GM21390 (cell line): Measurements from ENCODE around the gene METTL13.

Experiments
- ATAC-seq: cut with Tn5 transposase; IDR thresholded peaks from one replicate; pipeline ENCODE4 v1.9.1; 2021; ENCODE audit not compliant: unreplicated experiment

METTL13 gene

DNA sequence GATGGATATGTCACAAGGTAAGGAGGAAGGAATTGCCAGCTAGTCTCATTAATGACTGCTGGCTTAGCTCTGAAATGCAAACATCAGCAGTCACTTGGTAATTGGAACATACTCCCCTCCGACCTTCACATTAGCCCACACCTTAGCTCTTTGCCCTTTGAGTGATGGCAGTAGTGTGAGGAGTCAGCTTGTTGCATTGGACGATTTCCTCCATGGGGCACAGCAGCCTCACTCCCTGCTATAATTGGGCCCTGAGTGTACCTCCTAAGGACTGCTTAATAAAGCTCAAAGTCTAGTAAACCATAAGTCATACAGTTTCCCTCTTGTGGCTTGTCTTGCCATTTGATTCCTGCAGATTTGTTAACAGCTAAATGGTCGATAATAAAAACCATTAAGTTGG, 19.4 kb downstream of the METTL13 start:
- ATAC-seq, result no peak

DNA sequence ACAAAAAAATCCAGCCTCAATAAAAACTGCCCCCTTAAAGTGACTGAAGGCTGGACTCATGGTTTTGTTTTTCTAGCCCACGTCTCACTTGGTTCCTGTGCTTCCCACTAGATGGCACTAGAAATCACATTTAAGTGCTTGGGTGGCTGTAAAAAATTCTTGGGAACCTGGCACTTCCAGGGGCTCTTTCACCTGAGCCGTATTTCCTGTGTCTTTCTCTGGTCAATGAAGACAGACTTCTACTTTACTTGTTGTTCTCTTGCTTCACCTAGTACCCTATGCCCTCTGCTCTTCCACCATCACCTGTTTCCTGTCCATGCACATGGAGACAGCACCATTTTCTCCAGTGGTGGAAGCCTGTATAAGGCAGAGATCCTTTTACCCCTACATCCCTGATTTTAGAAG, 20.0 kb downstream of the METTL13 start:
- no peak for ATAC-seq

DNA sequence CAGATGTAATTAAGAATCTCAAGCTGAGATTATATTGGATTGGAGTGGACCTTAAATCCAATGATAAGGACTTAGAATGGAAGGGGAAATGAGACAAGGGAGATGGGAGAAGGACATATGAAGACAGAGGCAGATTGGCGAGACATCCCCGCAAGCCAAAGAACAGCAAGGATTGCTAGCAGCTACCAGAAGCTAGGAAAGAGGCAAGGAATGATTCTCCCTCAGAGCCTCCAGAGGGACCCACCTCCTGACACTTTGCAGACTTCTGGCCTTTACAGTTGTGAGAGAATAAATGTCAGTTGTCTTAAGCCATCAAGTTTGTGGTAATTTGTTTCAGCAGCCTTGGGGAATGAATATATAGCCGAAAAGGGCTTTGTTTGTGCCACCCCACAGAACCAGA, 20.7 kb downstream of the METTL13 start:
- ATAC-seq, result no peak

GRCh38 chr1:171803045-171803444, 21.6 kb downstream of the METTL13 start:
- ATAC-seq, result no peak

DNA sequence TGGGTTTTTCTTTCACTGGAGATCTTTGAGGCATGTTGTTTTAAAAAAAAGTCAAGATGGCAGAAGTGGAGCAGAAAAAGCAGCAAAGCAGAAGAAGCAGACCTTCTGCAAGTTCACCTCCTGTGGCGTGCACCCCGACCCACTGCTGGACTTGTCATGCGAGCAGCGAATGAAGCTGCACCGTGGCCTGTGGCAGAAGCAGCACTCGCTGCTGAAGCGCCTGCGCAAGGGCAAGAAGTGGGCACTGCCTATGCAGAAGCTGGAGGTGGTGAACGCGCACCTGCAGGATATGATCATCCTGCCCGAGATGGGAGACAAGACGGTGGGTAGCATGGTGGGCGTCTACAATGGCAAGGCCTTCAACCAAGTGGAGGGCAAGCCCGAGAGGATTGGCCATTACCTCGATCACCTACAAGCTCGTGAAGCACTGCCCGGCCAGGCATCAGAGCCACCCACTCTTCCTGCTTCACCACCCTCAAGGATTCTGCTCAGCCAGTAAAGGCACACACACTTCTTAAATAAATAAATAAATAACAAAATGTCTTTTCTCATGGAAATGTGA, 22.1 kb downstream of the METTL13 start:
- no peak for ATAC-seq

DNA sequence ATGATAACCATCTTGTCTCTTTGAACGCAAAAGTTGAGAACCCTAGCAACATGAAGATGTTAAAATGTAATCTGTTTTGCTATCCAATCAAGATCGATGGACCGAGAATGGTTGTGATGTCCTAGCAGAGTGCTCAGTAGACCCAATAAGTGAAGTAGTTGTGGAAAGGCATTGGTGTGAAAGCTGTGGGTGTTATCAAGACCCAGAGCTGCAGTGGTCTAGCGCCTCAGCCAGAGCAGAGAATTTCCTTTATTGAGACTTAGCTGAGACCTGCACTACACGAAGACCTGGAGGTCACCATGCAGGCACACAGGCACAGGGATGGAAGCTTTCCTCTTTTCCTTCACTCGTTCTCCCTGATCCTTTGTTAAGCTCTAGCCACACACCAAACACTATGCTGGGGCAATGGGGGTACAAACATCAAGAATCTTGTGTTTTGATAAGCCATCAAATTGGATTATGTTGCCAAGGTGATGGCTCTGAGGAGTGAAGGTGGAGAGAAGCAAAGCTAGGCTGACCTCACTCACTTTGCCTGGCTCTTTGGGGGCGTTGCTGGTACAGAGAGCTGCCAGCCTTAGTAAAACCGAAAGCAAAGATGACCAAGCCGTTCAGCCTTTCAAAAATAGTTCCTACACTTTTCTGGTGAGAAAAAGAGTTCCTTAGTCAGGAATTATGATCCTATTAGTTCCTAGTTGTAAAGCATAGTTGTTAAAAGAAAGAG, 24.1 kb downstream of the METTL13 start:
- ATAC-seq, result peak; percentile 87

GRCh38 chr1:171807556-171807955, 26.1 kb downstream of the METTL13 start:
- no peak for ATAC-seq

DNA sequence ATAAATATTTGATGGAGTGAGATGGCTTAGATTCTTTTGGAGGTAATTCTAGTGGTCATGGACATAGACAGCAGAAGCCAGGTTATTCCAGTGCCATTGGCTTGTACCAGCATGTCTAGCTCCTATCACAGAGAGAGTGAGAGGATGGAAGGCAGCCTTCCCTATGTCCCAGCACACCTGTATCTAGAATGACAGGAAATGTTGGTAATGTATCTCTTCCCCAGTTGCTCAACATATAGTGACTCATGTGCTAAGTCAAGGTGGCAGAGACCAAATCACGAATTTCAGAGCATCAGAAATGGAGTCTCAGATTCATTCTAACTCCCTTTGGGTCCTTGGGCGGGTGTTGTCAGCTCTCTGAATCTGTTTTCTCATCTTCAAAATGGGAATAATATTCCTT, 28.4 kb downstream of the METTL13 start:
- ATAC-seq, result no peak

DNA sequence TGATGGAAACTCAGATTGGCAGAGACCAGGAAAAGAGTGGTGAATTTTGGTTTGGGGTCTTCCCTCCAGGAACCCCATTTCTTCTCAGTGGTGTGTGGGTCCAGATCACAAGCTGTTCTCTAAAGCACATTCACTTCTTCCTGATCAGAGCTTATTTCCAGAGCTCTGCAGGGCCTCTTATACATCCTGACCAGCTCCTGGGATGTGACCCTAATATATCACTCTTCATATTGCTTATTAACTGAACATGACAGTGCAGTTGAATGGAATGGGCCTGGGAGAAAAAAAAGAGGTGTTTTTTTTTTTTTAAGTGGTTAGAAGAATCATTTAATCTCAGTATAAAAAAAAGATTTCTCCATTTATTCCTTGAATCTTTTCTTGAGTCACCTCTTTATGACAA, 30.2 kb downstream of the METTL13 start:
- no peak for ATAC-seq

GRCh38 chr1:171814692-171815091, 33.2 kb downstream of the METTL13 start:
- ATAC-seq, result no peak

- ATAC-seq, result no peak
Observed at GRCh38 chr1:171816300-171816901, 34.9 kb downstream of the METTL13 start.

- ATAC-seq, result peak; percentile 79
Observed at GRCh38 chr1:171817511-171818265, 36.2 kb downstream of the METTL13 start.

- no peak for ATAC-seq
Observed at GRCh38 chr1:171819946-171820345, 38.5 kb downstream of the METTL13 start.

DNA sequence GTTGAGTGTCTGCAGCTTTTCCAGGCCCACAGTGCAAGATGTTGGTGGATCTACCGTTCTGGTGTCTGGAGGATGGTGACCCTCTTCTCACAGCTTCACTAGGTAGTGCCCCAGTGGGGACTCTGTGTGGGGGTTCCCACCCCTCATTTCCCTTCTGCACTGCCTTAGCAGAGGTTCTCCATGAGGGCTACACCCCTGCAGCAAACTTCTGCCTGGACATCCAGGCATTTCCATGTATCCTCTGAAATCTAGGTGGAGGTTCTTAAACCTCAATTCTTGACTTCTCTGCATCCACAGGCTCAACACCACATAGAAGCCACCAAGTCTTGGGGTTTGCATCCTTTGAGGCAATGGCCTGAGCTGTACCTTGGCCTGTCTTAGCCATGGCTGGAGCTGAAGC, 45.5 kb downstream of the METTL13 start:
- ATAC-seq, result no peak

DNA sequence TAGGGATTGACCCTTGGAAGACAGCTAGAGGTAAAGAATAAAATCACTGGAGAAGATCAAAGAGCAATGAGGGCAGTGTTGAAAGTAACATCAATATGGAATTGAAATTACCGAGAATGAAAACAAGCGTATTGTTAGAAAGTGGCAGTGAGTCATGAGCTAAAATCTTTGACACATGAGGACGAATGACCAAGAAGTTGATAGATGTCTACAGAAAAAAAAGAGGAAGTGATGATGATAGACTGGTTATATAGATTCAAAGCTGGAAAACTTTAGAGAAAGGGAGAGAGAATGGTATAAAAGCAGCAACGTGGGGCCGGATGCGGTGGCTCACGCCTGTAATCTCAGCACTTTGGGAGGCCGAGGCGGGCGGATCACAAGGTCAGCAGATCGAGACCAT, 47.3 kb downstream of the METTL13 start:
- ATAC-seq, result no peak

DNA sequence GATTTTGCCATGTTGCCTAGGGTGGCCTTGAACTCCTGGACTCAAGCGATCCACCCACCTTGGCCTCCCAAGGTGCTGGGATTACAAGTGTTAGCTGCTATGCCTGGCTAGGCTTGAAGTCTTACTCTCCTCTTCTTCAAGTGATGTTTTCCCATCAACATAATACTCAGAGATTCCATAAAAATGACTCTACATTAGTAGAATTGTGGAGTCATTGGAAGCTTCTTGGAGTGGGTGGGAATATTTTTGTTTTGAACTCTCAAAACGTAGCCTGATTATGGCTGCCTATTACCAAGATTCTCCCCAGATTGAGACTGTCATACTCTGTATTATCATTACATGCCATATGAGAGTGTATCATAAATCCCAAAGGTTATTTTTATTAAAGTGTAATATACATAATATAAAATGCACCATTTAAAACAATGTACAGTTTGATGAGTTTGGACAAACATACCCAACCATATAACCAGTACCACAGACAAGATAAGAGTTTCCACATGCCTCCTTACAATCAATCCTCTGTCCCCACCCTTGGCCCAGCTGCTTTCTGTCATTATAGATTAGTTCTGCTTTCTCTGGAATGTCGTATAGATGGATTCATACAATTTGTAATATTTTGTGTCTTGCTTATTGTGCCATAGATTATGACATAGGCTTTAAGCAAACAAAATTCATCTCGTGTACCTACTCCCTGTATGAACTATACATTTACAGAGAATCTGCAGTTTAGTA, 51.8 kb downstream of the METTL13 start:
- no peak for ATAC-seq

GRCh38 chr1:171834821-171835220, 53.4 kb downstream of the METTL13 start:
- ATAC-seq, result no peak

DNA sequence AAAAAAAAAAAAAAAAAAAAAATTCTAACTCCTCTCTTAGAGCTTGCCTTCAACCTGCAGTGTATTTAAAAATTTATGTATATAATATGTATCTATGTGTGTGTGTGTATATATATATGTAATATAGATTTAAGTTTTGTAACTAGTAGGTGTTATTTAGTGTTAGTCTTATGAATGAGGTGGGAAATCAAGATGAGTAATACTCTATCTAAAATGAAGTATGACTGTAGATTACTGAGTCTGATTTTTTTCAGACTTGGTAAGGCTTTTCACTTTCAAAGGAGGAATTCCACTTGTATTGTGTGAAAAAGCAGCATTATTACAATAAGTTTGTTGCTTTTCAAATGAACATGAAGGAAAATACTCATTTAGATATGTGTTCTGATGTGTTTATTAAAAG, 54.4 kb downstream of the METTL13 start:
- no peak for ATAC-seq

DNA sequence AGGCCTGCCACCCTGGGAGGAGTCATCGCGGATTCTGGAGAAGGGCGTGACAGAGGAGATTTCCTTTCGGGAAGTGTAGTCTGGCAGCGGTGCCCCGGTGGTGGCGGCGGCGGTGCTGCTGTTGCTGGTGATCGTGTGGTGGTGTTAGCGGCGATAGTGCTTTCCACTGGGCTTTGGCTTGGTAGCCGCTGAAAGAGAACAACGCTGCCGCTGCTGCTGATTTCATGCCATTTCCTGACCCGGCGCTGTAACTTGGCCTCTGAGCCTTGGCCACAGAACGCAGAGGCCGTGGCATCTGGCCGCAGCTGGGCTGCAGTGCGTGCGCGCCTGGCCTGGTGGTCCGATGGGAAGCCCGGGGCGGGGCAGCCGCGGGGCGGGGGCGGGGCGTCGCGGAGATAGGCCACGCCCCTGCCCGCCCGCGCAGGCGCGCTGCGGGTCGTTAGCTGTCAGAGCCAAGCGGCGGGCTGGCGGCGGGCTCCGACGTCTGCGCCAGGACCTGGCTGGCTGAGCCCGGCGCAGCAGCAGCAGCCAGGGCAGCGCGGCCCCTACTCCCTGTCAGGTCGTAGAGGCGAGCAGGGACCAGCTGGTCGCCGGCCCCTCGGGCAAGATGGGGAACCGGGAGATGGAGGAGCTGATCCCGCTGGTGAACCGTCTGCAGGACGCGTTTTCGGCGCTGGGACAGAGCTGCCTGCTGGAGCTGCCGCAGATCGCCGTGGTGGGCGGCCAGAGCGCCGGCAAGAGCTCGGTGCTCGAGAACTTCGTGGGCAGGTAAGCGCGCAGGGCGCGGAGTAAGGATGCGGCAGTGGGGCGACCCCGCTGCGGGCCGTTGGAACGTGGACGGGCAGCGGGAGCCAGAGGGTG, 59.8 kb downstream of the METTL13 start, which contains the start of gene DNM3:
TSS of gene DNM3 (plus strand) at position 449 of the 861 bp plus-strand sequence. CDS start at position 608, 159 bp downstream.
- peak; percentile 92 for ATAC-seq
